RWPE1 (cell line): Measurements from ENCODE around the gene DEFB131B.
"Not testable (repeated sequence)": the region's sequence is repeated elsewhere in the genome, so short reads cannot be mapped to it uniquely, and the experiment has no call there.

Experiments
- CTCF ChIA-PET: fragments of 350-600 bp; sonication (Branson Sonifier 250); formaldehyde crosslinking; extraction: SDS; loops from one replicate; lab custom pipeline; 2021; lab: Yijun Ruan, JAX
- POLR2A ChIA-PET: fragments of 400-600 bp; formaldehyde crosslinking; extraction: SDS; loops from one replicate; lab custom pipeline; 2020; ENCODE audit warnings: antibody characterized with exemption; ENCODE audit not compliant: low non-redundant PET; lab: Yijun Ruan, JAX
- DNase-seq: peaks from one replicate; pipeline ENCODE4 v3.0.0; 2012; ENCODE audit warnings: low spot score
- H3K27ac ChIP-seq: fragments of 450-650 bp; 2 replicates; pipeline ENCODE4 v1.5.1; 2017
- TF ChIP-seq, protein P1 (sequence below): fragments of 450-650 bp; conservative IDR thresholded peaks from 2 replicates; pipeline ENCODE4 v1.5.1; 2017; ENCODE audit warnings: low read depth, mild to moderate bottlenecking

The DEFB131B gene, protein sequence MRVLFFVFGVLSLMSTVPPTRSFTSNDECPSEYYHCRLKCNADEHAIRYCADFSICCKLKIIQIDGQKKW

DNA sequence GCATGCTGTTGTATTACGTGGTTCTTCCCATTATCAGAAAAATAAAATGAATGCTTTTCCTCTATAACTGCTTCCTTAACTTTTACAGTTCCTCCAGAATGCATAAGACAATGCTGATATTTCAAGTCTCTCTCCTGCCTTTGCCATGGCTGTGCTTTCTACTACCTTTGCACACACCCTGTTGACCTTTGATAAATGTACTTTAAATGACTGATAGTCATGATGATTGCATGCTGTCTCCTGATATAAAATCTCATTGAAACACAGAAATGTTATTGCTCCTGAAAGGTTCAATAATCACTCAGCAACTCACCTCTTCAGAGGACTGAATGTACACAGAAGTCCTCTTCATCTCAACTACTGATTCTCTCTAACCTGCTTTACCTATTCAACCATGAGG, at the start of gene DEFB131B:
TSS of gene DEFB131B (plus strand) at position 395 of the 400 bp plus-strand sequence. CDS start at position 395, 0 bp downstream.
- POLR2A ChIA-PET, H3K27ac ChIP-seq, DNase-seq, CTCF ChIA-PET: not testable (repeated sequence)

DNA sequence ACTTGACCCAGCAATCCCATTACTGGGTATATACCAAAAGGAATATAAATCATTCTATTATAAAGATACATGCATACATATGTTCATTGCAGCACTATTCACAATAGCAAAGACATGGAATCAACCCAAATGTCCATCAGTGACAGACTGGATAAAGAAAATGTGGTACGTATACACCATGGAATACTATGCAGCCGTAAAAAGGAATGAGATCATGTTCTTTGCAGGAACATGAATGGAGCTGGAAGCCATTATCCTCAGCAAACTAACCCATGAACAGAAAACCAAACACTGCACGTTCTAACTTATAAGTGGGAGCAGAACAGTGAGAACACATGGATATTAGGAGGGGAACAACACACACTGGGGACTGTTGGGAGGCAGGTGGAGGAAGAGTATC, 49.0 kb upstream of the DEFB131B start:
- DNase-seq, POLR2A ChIA-PET, CTCF ChIA-PET, H3K27ac ChIP-seq: not testable (repeated sequence)

DNA sequence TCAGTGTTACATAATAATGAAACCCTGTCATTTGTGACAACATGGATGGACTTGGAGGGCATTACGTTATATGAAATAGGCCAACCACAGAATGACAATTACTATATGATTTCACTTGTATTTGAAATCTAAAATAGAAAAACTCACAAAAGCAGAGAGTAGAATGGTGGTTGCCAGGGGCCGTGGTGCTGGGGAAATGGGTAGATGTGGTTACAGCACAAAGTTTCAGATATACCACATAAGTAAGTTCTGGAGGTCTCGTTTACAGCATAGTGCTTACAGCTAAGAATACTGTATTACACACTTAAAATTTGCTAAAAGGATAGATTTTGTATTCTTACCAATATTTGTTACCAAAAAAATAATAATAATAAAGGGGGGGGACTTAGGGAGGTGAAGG, 48.6 kb upstream of the DEFB131B start:
- DNase-seq, POLR2A ChIA-PET, CTCF ChIA-PET, H3K27ac ChIP-seq: not testable (repeated sequence)

DNA sequence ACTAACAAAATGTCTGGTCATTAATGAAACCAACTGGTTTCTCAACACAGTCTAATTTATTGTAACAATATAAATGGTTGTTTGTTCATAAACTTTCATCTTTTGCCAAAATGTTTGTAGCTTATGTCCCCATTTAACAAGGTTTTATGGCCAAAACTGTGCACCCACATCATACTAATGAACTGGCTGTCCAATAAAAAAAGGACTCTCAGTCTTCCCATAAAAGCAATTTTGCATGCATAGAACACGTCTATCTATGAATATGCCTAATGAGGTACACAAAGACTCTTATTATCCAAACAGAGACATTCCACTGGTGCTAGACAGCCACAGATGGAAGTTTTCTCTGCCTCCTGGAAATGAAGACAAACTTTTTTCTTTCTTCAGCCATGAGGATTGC, 45.4 kb upstream of the DEFB131B start, which contains the start of gene DEFB108B:
TSS of gene DEFB108B (plus strand) at position 390 of the 400 bp plus-strand sequence. CDS start at position 390, 0 bp downstream.
- POLR2A ChIA-PET, CTCF ChIA-PET, H3K27ac ChIP-seq, DNase-seq: not testable (repeated sequence)

DNA sequence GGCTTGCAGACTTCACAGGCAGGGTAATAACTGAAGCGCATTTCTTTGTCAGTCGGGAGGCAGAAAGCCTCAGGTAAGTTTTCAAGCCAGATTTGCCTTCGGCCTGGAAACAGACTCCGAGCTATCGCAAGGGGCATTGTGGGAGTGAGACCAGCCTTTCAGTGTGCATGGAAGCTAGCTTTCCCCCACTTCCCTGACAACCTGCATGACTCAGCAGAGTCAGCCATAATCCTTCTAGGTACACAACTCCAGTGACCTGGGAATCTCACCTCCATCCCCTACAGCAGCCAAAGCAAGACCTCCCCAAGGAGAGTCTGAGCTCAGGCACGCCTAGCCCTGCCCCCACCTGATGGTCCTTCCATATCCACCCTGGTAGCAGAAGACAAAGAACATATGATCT, 35.5 kb upstream of the DEFB131B start:
- DNase-seq, H3K27ac ChIP-seq, POLR2A ChIA-PET, CTCF ChIA-PET: not testable (repeated sequence)

DNA sequence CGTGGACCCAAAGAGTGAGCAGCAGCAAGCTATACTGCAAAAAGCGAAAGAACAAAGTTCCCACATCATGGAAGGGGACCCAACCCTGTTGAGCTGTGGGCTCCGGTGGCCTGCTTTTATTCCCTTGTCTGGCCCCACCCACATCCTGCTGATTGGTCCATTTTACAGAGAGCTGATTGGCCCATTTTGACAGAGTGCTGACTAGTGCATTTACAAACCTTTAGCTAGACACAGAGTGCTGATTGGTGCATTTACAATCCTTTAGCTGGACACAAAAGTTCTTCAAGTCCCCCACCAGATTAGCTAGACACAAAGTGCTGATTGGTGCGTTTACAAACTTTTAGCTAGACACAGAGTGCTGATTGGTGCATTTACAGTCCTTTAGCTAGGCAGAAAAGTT, 34.9 kb upstream of the DEFB131B start:
- POLR2A ChIA-PET, DNase-seq, H3K27ac ChIP-seq, CTCF ChIA-PET: not testable (repeated sequence)

DNA sequence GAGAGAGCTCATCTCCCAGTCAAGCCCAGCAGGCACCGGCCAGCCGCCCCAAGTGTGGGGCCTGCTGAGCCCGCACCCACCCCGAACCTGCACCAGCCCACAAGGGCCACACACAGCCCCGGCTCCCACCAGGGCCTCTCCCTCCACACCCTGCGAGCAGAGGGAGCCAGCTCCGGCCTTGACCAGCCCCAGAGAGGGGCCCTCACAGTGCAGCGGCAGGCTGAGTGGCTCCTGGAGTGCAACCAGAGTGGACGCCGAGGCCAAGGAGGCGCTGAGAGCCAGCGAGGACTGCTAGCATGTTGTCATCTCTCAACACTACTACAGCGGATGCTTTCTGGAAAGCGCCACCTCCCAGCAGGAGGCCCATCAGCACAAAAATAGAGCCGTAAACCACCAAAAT, 34.4 kb upstream of the DEFB131B start:
- DNase-seq = no peak
- ChIA-PET POLR2A (no interaction called here), CTCF (no interaction called here)
- TF ChIP-seq, protein P1, sequence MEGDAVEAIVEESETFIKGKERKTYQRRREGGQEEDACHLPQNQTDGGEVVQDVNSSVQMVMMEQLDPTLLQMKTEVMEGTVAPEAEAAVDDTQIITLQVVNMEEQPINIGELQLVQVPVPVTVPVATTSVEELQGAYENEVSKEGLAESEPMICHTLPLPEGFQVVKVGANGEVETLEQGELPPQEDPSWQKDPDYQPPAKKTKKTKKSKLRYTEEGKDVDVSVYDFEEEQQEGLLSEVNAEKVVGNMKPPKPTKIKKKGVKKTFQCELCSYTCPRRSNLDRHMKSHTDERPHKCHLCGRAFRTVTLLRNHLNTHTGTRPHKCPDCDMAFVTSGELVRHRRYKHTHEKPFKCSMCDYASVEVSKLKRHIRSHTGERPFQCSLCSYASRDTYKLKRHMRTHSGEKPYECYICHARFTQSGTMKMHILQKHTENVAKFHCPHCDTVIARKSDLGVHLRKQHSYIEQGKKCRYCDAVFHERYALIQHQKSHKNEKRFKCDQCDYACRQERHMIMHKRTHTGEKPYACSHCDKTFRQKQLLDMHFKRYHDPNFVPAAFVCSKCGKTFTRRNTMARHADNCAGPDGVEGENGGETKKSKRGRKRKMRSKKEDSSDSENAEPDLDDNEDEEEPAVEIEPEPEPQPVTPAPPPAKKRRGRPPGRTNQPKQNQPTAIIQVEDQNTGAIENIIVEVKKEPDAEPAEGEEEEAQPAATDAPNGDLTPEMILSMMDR = no peak
- no peak overlapping the region for H3K27ac ChIP-seq

DNA sequence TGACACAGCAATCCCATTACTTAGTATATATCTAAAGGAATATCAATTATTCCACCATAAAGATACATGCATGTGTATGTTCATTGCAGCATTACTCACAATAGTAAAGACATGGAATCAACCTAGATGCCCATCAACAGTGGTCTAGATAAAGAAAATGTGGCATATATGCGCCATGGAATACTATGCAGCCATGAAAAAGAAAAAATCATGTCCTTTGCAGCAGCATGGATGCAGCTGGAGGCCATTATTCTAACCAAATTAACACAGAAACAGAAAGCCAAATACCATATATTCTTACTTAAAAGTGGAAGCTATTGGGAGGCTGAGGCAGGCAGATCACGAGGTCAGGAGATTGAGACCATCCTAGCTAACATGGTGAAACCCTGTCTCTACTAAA, 24.4 kb upstream of the DEFB131B start:
- H3K27ac ChIP-seq, DNase-seq, POLR2A ChIA-PET, CTCF ChIA-PET: not testable (repeated sequence)

DNA sequence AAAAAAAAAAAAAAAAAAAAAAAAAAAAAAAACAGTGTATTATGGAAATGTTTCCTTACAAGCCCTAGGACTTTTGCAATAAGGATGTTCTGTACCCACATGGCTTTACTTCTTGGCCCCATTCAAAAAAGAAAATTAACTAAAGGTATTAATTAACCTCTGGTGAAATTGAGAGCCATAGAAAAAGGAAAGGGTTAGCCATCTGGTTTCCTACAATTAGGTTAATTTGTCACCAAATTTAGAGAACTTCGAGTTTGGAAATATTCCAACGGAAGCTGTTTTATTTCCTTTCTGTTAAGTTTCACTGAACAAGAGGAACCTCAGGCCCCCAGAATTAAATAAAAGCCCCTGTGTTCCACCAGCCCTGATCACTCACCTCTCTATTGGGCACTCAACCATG, 22.4 kb upstream of the DEFB131B start:
- POLR2A ChIA-PET, CTCF ChIA-PET, H3K27ac ChIP-seq, DNase-seq: not testable (repeated sequence)

DNA sequence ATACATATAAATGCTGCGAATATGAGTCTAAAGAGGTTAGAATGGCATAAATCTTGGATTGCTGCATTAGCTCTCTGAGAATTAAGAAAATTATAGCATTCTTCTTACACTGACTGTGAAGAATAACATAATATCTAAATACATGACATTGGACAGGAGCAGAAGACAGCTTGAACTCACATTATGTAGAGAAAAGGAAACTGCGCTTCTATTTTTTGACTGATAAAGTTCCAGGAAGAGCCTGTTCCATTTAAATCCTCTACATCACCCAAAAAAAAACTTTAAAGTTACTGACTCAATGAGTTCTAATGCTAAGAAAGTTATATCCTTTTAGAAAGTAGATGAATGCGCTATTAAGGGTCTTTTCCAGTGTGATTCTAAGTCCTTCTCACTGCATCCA, 17.4 kb upstream of the DEFB131B start:
- POLR2A ChIA-PET, CTCF ChIA-PET, DNase-seq, H3K27ac ChIP-seq: not testable (repeated sequence)

DNA sequence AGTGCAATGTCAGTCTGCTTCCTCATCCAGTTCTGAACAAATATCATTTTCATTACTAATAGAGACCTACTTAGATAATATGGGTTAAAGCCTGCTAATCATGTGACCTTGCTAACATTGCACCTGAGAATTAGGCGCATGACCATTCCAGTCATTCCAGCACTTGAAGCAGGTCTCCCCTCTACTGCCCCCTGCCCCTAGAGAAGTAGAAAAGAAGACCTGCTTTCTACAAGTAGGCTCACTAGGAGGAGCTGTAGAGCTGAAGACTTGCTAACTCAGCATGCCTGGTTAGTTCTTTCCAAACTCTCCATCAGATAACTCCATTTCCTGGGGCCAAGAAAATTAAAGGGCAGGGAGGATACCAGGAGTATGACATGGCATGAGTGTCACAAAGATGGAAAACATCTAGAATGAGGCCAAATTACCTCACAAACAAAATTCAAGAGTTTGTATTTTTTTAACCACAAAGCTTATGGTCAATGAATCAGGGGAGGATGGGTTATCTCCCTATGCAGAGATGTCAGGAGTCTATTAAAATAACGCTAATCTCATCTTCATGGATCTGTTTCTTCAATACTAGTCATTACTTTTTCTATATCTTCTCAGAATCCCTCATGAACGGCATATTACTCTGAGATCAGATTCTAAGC, 14.2 kb upstream of the DEFB131B start:
- CTCF ChIA-PET, POLR2A ChIA-PET, H3K27ac ChIP-seq, DNase-seq: not testable (repeated sequence)
- TF ChIP-seq, protein P1 = peak; percentile 35; the same call in 1 of the 2 replicates

DNA sequence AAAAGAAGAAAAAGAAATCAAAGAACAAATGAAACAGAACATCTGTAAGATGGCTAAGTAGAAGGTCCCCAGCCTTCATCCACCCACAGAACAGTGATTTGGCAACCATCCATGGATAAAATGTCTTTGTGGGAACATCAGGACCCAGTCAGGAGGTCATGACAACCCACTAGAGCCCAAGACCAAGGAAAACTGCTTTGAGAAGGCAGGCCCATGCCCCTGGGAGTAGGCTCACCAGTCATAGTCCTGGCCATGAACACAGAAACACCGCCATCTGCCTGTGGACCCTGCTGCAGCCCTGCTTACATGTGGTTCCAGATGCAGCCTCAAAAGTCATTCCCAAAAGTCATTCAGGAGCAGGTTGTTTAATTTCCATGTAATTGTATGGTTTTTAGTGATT, 11.0 kb upstream of the DEFB131B start:
- POLR2A ChIA-PET, H3K27ac ChIP-seq, DNase-seq, CTCF ChIA-PET: not testable (repeated sequence)

DNA sequence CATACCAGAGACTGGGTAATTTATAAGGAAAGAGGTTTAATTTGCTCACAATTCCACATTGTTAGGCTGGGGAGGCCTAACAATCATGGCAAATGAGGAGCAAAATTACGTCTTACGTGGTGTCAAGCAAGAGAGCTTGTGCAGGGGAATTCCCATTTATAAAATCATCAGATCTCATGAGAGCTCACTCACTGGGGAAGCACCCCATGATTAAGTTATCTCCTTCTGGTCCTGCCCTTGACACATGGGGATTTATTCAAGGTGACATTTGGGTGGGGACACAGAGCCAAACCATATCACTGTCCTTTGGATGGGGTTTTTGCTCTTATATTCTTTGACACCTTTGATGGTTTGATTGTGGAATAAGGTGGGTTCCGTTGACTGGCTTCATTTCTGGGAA, 8.3 kb upstream of the DEFB131B start:
- CTCF ChIA-PET = interaction anchor here (0.5 kb wide), 1 partner anchor 215 kb away, joined by 4 read pairs; no protein-coding TSS in a partner anchor
- DNase-seq, POLR2A ChIA-PET, H3K27ac ChIP-seq: not testable (repeated sequence)

DNA sequence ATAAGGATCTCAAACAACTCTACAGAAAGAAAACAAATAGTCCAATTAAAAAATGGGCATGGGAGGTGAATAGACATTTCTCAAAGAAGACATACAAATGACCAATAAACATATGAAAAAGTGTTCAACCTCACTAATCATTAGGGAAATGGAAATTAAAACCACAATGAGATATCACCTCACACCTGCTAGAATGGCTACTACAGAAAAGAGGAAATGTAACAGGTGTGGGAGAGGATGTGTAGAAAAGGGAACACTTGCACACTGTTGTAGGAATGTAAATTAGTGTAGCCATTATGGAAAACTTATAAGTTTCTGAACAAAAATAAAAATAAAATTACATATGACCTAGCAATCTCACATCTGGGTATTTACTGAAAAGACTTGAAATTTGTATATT, 7.6 kb upstream of the DEFB131B start:
- DNase-seq, H3K27ac ChIP-seq, CTCF ChIA-PET, POLR2A ChIA-PET: not testable (repeated sequence)

DNA sequence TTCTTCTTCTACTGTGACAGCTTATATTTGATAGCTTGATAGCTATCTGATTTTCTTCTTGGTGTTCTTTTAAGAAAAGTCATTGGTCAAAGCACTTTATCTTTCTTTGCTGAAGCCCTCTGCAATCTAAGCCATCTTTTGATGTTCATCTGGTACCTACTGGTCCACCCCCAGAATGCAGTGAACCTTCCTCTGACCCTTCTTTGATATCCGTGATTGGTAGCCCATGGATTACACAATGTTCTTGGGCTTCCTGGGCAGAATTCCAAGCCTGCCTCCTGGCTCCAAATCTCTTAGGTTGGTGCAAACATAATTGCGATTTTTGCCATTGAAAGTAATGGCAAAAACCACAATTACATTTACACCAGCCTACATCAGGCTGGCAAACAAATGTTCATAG, 2.0 kb upstream of the DEFB131B start:
- CTCF ChIA-PET = interaction anchor here (0.6 kb wide), 1 partner anchor 81 kb away, joined by 3 read pairs; no protein-coding TSS in a partner anchor
- POLR2A ChIA-PET, DNase-seq, H3K27ac ChIP-seq: not testable (repeated sequence)
